ENCODE data around the gene HNMT.
"Not testable (repeated sequence)": the region's sequence is repeated elsewhere in the genome, so short reads cannot be mapped to it uniquely, and the experiment has no call there.

Gene HNMT

GRCh38 chr2:137971259-137971658 is 7.0 kb downstream of the HNMT start:
- in situ Hi-C loops (cut with MboI; ENCODE audit: low sequenced_read_pairs), result loop anchor here (25.0 kb wide), 1 partner anchor 116 kb away; no protein-coding TSS in a partner anchor

DNA sequence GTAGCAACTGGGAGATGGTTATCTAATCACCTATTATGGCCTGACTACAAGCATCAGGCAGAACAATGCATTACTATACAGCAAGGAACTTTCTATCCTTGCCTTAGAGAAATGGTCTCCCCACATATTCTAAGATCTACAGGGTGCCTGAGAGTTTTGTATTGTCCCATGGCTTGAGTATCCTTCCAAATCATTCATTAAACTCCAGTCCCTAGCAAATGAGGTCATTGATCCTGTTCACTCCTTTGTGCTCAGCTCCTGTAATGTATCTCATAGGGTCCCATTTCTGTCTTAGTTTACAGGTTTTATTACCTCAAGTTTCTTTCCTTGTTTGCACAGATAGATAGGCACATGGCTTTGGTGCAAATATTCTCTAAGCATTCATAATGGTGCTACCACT is 9.0 kb downstream of the HNMT start:
- in situ Hi-C loops (cut with MboI; ENCODE audit: low sequenced_read_pairs), result loop anchor here (25.0 kb wide), 1 partner anchor 114 kb away; no protein-coding TSS in a partner anchor

DNA sequence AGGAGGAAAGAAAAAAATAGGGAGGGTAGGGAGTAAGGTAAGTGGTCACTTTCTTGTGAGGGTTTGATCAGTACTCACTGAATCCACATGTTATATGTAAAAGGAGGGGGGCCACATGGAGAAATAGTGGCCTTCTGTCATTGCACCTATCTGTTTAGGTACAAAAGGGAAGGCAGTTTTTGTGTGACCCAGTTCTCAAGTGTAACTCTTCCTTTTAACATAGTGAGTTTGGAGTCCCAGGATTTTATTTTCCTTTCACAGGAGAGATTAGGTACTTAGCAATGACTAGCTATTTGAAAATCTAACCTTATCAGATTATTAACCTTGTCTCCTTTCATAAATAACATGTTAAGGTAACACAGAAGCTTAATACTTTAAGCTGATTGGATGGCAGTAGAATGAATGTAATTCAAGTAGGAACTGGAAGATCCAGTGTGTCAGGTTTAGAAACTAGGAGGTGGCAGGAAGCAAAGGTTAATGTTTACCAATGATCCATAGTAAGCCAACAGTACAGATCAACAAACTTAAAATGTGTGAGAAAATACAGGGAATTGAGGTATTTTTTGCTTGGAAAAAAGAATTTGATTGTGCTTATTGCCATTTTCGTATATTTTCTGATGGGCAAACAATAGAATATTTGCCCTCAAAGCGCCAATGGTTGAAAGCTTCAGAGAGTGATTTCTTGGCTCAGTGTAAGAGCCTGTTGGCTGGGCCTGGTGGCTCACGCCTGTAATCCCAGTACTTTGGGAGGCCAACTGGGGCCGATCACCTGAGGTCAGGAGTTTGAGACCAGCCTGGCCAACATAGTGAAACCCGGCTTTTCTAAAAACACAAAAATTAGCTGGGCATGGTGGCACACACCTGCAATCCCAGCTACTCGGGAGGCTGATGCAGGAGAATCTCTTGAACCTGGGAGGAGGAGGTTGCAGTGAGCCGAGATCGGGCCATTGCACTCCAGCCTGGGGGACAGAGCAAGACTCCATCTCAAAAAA is 11.3 kb downstream of the HNMT start:
- in situ Hi-C loops (cut with MboI; ENCODE audit: low sequenced_read_pairs), result no loop called here

- in situ Hi-C loops (cut with MboI; ENCODE audit: low sequenced_read_pairs), result no loop called here
Observed at GRCh38 chr2:137976274-137976673, 12.0 kb downstream of the HNMT start.

DNA sequence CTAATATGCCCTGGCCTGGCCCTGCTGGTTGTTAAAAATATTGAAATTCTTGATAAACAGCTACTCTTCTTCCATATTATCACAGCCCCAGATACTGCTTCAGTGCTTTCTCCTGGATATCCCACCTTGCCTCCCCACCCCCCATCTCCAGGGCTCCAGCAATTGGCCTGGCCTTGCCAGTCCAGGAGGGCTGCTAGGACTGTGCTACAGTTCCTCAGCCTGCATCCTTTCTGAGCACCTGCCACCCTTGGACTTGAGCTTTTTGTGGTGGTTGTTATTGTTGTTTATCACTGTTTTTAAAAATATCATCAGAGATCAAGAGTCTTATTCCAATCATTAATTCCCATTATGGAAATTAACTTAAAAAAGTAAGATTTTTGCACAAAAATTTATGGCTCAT is 13.5 kb downstream of the HNMT start:
- in situ Hi-C loops (cut with MboI; ENCODE audit: low sequenced_read_pairs), result no loop called here

GRCh38 chr2:137980459-137980858 is 16.2 kb downstream of the HNMT start:
- in situ Hi-C loops (cut with MboI; ENCODE audit: low sequenced_read_pairs), result no loop called here

DNA sequence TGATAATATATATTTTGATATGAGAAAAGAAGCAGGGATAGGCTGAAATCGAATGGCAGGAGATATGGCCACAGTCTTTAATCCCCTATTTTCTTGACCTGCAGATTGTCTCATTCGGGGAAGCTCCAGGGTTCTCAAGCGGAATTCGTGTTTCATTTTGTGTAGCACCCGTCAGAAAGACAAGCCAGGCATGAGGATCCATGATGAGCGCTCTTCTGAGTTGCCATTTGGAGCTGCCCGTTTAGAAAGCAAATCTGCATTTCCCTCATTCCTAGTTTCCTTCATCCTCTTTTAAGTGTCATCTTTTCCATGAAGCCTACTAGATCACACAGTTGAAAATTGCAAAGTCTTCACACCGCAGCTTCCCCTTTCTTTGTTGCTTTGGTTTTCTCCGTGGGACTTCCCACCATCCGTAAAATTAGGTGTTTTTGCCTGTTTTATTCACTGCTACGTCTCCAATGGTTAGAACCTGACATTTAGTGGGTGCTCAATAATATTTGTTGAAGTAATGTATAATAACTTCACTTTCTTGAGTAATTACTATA is 16.9 kb downstream of the HNMT start:
- in situ Hi-C loops (cut with MboI; ENCODE audit: low sequenced_read_pairs), result no loop called here

GRCh38 chr2:137983581-137983980 is 19.3 kb downstream of the HNMT start:
- in situ Hi-C loops (cut with MboI; ENCODE audit: low sequenced_read_pairs), result no loop called here

DNA sequence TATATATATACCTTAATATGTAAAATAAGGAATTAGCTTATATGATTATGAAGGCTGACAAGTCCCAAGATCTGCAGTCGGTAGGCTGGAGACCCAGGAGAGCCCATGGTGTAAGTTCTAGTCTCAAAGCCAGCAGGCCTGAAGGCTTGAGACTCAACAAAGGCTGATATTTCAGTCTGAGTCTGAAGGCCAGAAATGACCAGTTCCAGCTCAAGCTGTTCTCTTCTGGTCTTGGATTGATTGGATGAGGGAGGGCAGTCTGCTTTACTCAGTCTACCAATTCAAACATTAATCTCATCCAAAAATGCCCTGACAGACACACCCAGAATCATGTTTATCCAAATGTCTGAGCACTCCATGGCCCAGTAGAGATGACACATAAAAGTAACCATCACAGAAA is 22.0 kb downstream of the HNMT start:
- in situ Hi-C loops (cut with MboI; ENCODE audit: low sequenced_read_pairs), result no loop called here

GRCh38 chr2:137987011-137987410 is 22.7 kb downstream of the HNMT start:
- in situ Hi-C loops (cut with MboI; ENCODE audit: low sequenced_read_pairs), result no loop called here

- in situ Hi-C loops (cut with MboI; ENCODE audit: low sequenced_read_pairs), result no loop called here
Observed at GRCh38 chr2:137991078-137991477, 26.8 kb downstream of the HNMT start.

DNA sequence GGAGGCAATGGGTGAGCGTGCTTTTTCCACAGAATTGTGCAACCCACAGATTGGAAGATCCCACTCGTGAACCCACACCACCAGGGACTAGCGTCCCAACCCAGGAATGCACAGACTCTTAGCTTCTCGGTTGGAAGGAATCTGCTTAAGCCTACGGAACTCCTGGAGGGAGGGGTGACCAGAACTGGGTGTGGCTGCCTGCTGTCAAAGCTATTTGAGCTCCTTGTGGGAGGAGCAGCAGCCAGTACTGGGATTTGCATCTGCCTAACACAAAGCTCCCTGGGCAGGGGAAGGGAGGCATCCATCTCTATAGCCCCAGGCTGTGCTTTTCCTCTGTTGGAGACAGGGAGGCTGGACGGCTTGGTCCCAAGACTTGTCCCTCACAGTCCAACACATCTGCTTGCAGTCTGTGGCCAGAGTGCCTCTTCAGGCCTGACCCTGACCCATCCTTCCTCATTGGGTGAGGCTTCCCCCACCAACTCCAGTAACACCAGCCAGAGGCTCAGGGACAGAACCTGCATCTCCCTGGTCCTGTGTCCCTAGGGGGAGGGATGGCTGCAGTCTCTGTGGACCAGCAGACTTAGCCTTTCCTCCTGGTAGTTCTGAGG is 27.9 kb downstream of the HNMT start:
- in situ Hi-C loops (cut with MboI; ENCODE audit: low sequenced_read_pairs), result no loop called here

- in situ Hi-C loops (cut with MboI; ENCODE audit: low sequenced_read_pairs), result not testable (repeated sequence)
Observed at GRCh38 chr2:137993715-137994476, 29.6 kb downstream of the HNMT start.

GRCh38 chr2:137995368-137995767 is 31.1 kb downstream of the HNMT start:
- in situ Hi-C loops (cut with MboI; ENCODE audit: low sequenced_read_pairs), result not testable (repeated sequence)

- in situ Hi-C loops (cut with MboI; ENCODE audit: low sequenced_read_pairs), result not testable (repeated sequence)
Observed at GRCh38 chr2:137996158-137996557, 31.9 kb downstream of the HNMT start.

- in situ Hi-C loops (cut with MboI; ENCODE audit: low sequenced_read_pairs), result no loop called here
Observed at GRCh38 chr2:137997733-137998132, 33.5 kb downstream of the HNMT start.

DNA sequence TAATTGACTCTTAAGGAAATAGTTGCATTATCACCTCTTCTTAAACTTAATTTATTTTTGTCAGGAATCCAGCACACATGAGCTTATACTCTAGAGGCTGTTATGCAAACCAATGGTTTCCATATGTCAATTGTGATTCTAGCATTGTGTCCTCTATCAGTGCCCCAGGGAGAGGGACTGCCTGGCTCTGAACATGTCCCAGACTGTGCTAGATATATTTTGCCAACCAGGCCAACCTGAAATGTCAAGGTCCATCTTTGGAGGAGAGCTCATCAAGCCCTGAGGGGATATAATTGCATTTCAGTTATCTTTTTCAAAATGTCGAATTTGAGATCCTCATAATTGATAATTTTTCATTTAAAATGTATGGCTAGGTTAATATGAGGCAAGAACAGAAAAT is 34.2 kb downstream of the HNMT start:
- in situ Hi-C loops (cut with MboI; ENCODE audit: low sequenced_read_pairs), result no loop called here

DNA sequence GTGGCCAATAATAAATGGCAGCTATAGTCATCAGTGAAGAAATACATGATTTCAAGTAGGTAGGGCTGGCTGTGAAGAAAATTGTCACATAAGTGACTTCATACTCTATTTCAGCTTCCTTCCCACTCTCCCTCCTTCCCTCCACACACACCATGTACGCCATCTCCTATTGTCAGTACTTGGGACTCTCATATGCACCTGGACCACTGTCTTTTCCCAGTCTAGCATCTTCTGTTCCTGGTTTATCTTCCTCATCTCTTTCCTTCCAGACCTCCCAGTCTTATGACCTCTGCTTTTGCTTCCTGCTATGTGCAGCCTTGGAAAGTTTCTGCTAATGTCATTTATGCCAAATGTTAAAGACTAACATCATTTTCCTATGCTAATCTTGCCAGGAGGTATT is 35.0 kb downstream of the HNMT start:
- in situ Hi-C loops (cut with MboI; ENCODE audit: low sequenced_read_pairs), result no loop called here

GRCh38 chr2:138000009-138000408 is 35.7 kb downstream of the HNMT start:
- in situ Hi-C loops (cut with MboI; ENCODE audit: low sequenced_read_pairs), result no loop called here

- in situ Hi-C loops (cut with MboI; ENCODE audit: low sequenced_read_pairs), result no loop called here
Observed at GRCh38 chr2:138000796-138001195, 36.5 kb downstream of the HNMT start.

DNA sequence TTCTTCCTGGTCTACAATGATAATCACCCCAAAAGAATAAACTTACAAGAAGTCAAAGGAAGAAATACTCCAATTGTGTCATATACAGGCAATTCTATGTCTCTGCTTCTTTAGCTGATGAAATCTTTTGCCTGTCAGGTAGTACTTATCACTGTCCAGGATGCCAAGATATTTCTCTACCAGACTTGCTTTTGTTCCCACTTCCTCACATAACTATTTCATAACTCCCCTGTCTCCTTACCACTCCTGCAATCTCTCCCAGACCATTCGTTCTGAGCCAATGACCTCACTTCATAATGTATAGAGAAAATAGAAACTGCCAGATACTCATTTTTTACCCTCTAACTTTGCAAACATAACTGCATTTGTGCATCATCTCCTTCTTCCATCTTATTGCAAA is 39.1 kb downstream of the HNMT start:
- in situ Hi-C loops (cut with MboI; ENCODE audit: low sequenced_read_pairs), result no loop called here

Data from HL-60/S4 treated with retinoic acid at 250 ng/mL for 4 days and 3 days (cell line).